ENCODE results near the gene OR6Q1. TPM values are rescaled to one million over a fixed set of nuclear protein-coding genes. Genes with fewer than 3 reads are reported as not detected.
A peak's percentile ranks its signal among the peaks of the same experiment; 100 is the strongest.

OR6Q1 gene
- total and polyA plus RNA-seq, 2 of the 4 experiments (the other 2 are of a cell fraction), result not detected

GRCh38 chr11:58057481-58057880, 26.7 kb downstream of the OR6Q1 start:
- Histone ChIP-seq H3K14ac (replicated peaks; ENCODE audit: low read depth, low read length) (peak overlapping the region; percentile 91), H2BK5ac (ENCODE audit: low read depth, low read length, poor library complexity, severe bottlenecking) (peak overlapping the region; percentile 98), H2AFZ (replicated peaks; ENCODE audit: low read length, poor library complexity) (peak overlapping the region; percentile 80), H2BK15ac (ENCODE audit: low read depth, low read length) (peak overlapping the region; percentile 89; the same call in 2 of the 3 replicates), H3K56ac (ENCODE audit: extremely low read depth, insufficient read depth, low read length) (peak overlapping the region; percentile 57; the same call in 1 of the 2 replicates), H3K27ac (ENCODE audit: insufficient read depth, low read length) (peak overlapping the region; percentile 65; the same call in 1 of the 2 replicates), H4K5ac (ENCODE audit: low read depth, low read length) (peak overlapping the region; percentile 87), H4K20me1 (ENCODE audit: insufficient read depth, low read length) (no peaks in the 10 kb centered on the region), H3K4me1 (ENCODE audit: control insufficient read depth, insufficient read depth, low read length) (peaks cover 32% of the 10 kb centered on the region), H2AK5ac (ENCODE audit: low read depth, low read length) (peak overlapping the region; percentile 86), H3K9me3 (ENCODE audit: control insufficient read depth, insufficient read depth, low read length) (no peaks in the 10 kb centered on the region), H3K18ac (ENCODE audit: low read depth, low read length) (peak overlapping the region; percentile 96), H3K36me3 (ENCODE audit: control insufficient read depth, insufficient read depth, low read length) (no peaks in the 10 kb centered on the region), H3K79me1 (ENCODE audit: low read depth in 1 of 2, low read length in 2 of 2) (no peaks in the 10 kb centered on the region), H3K4me3 (ENCODE audit: insufficient read depth, low read depth, low read length) (no peak overlapping the region), H4K91ac (ENCODE audit: insufficient read depth, low read depth, low read length) (peak overlapping the region; percentile 99), H3K4ac (ENCODE audit: low read depth, low read length) (peak overlapping the region; percentile 99), H3K9me1 (ENCODE audit: insufficient read depth, low read length) (peaks cover 25% of the 10 kb centered on the region), H3K9ac (ENCODE audit: low read depth, low read length) (peak overlapping the region; percentile 41; the same call in 1 of the 2 replicates), H3K27me3 (ENCODE audit: control insufficient read depth, insufficient read depth, low read length) (no peaks in the 10 kb centered on the region), H4K8ac (ENCODE audit: low read depth in 2 of 2, low read length in 2 of 2) (peak overlapping the region; percentile 79 to 93), H3K23ac (ENCODE audit: low read depth, low read length) (peak overlapping the region; percentile 72; the same call in 1 of the 2 replicates), H3K4me2 (ENCODE audit: low read depth, low read length) (no peak overlapping the region), H2BK120ac (ENCODE audit: low read depth, low read length) (peak overlapping the region; percentile 98), H2BK20ac (ENCODE audit: low read depth, low read length) (peak overlapping the region; percentile 99), H2AK9ac (replicated peaks; ENCODE audit: low read depth, low read length, poor library complexity) (no peak overlapping the region)
- DNase-seq, result peak; percentile 77
- intact Hi-C loops (cut with micrococcal nuclease) (loop anchor here (5.0 kb wide), 2 partner anchors 230 to 295 kb away; partner anchors contain the start of gene CTNND1), in situ Hi-C loops (cut with MboI; ENCODE audit: low sequenced_read_pairs) (no loop called here), dilution Hi-C loops (cut with HindIII; ENCODE audit: low sequenced_read_pairs, unreplicated experiment) (no loop called here)
- ChIA-PET CTCF (interaction anchor here (0.7 kb wide), 1 partner anchor 280 kb away, joined by 6 read pairs; no protein-coding TSS in a partner anchor), POLR2A (ENCODE audit: unreplicated experiment) (interaction anchor here (1.2 kb wide), 1 partner anchor 29 kb away, joined by 3 read pairs; no protein-coding TSS in a partner anchor)
- WGBS, 2 experiments (ENCODE audit: extremely low coverage in 2 of 2, insufficient read length in 1 of 2), result no CpG with 5 or more reads among the region's 3 CpGs
- TF ChIP-seq MAFK (IDR thresholded peaks at IDR 0.05; ENCODE audit: low read depth, low read length), result 0 out of 2 replicates have a peak, but pooled peaks have one; percentile 2
- TF ChIP-seq FOS (IDR thresholded peaks at IDR 0.05; ENCODE audit: low read depth, low read length), result no peak
- no peak for TF ChIP-seq RAD21 (IDR thresholded peaks at IDR 0.05; ENCODE audit: low read length)
- no peak for TF ChIP-seq MAZ (IDR thresholded peaks at IDR 0.05; ENCODE audit: borderline replicate concordance, low read depth, low read length)
- no TSS peak for BruUV-seq (replicated peaks)
- ATAC-seq (ENCODE audit: low read depth), result no peak
